C4-2B (cell line): ENCODE measurements around the gene MMP20.

ENCODE experiments used
- CTCF ChIP-seq: fragments of 450-650 bp; conservative IDR thresholded peaks from 2 replicates; pipeline ENCODE4 v1.5.1; 2017; ENCODE audit warnings: mild to moderate bottlenecking
- ZFX ChIP-seq: fragments of 450-650 bp; IDR thresholded peaks from 2 replicates; pipeline ENCODE4 v1.6.1; 2017

- TF ChIP-seq CTCF (no peak), ZFX (no peak)
These were observed 37.4 kb downstream of the MMP20 start for GRCh38 chr11:102587722-102588121.
